GM12864 (cell line): ENCODE results near the gene WDR48.

Experiments
- DNase-seq: peaks from one replicate; pipeline ENCODE4 v3.0.0-alpha.2; 2011; ENCODE audit warnings: low read depth
- H3K4me3 ChIP-seq: 2 replicates; pipeline ENCODE4 v1.5.1; 2011; ENCODE audit warnings: mild to moderate bottlenecking, low read depth, low read length, control low read depth
- CTCF ChIP-seq: IDR thresholded peaks from 2 replicates; pipeline ENCODE4 v1.5.1; 2011; ENCODE audit warnings: low read depth, mild to moderate bottlenecking, moderate library complexity, low read length, control low read depth, inconsistent platforms; ENCODE audit errors: missing control alignments

The WDR48 gene

GRCh38 chr3:39094851-39095677, 43.2 kb downstream of the WDR48 start:
- no peak for DNase-seq
- H3K4me3 ChIP-seq = no peak overlapping the region
- no peak for TF ChIP-seq CTCF

DNA sequence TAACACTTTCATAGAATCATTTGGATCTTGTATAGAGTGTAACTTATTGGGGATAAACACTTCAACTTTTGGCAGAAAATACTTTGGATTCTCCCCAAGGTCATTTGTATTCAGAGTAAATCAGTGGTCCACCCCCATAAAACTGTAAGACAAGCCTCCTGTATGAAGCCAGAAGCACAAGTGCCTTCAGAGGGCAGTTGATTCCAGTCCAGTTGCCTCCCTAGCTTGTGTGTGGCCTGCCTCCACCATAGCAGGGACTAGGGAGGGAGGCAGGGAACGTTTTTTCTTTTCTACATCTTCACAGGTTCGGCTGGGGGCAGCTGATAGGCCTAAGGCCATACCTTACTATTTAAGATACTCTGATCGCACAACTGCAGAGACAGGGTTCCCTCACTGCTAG, 44.0 kb downstream of the WDR48 start:
- no peak for TF ChIP-seq CTCF
- no peak for DNase-seq
- no peak overlapping the region for H3K4me3 ChIP-seq

- TF ChIP-seq CTCF = no peak
- H3K4me3 ChIP-seq = no peak overlapping the region
- no peak for DNase-seq
Observed at GRCh38 chr3:39096775-39097174, 45.0 kb downstream of the WDR48 start.

DNA sequence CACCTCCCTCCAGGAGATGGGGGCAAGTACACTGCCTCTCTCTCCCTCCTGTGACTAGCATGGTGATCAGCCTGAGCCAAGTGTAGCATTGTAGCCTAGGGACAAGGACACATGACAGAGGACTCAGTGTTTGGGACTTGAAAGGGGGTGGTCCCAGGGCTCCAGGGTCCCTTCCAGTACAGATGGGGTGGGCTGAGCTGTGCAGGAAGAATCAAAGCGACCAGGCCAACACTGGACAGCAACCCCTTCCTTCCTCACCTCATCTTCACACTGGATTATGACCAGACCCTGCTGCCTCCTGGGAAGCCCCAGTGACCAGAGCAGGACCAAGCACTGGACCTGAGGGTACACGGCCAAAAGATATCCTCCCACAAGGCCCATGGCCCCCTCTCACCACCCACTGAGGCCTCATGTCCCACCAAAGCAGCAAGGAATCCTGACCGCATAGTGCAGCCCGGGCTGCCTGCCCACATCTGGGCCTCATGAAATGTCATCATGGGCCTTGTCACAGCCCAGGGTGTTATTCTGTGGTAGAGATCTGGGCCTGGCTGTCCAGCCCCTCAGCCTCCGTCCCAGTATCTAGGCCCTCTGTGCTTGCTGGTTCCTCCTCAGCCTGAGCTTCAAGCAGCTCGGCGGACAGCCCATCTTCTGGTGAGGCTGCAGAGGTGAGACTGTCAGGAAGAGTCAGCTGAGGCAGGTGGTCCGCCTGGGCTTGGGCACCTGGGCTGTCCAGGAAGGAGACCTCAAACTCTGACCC, 46.1 kb downstream of the WDR48 start:
- no peak for TF ChIP-seq CTCF
- no peak for DNase-seq

GRCh38 chr3:39098473-39099000, 46.7 kb downstream of the WDR48 start:
- no peak for TF ChIP-seq CTCF
- no peak for DNase-seq
- no peak overlapping the region for H3K4me3 ChIP-seq

More for the DNA sequence above, 46.1 kb downstream of the WDR48 start:
- no peak overlapping the region for H3K4me3 ChIP-seq

DNA sequence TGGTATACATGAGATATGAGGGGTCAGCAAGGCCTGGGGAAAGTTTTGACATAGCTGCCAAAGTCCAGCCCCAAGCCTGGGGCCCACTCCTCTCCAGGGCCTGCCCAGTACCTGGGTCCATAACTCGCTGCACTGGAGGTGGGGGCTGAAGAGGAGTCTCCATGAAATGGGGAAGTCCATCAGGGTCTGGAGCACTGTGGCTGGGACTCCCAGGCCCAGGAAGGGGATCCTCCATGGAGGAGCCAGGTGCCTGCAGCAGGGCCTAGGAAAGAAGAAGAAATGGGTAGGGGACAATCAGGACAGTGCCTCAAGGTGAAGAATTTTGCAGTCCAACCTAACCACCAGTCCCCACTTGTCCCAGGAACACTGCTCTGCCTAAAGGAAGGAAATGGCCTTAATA, 47.4 kb downstream of the WDR48 start:
- no peak for TF ChIP-seq CTCF
- no peak overlapping the region for H3K4me3 ChIP-seq
- no peak for DNase-seq
